Muscle layer of duodenum (tissue), 2 donors: ENCODE results near the gene SEC23A.
"Not testable (repeated sequence)": the region's sequence is repeated elsewhere in the genome, so short reads cannot be mapped to it uniquely, and the experiment has no call there.

Experiments used
- H3K27ac ChIP-seq: one replicate; pipeline ENCODE4 v1.7.0; 2013; ENCODE audit warnings: mild to moderate bottlenecking, low read length
- H3K27me3 ChIP-seq: one replicate; pipeline ENCODE4 v1.7.0; 2013; ENCODE audit warnings: low read depth, mild to moderate bottlenecking, control low read depth, low read length
- H3K36me3 ChIP-seq, 2 donors: one replicate each; pipeline ENCODE4 v1.7.0; 2013; ENCODE audit warnings: low read length in 2 of 2, control low read depth in 1 of 2, mild to moderate bottlenecking in 1 of 2; ENCODE audit not compliant: insufficient read depth in 2 of 2, control insufficient read depth in 1 of 2
- H3K4me1 ChIP-seq, 2 donors: one replicate each; pipeline ENCODE4 v1.7.0; 2013; ENCODE audit warnings: low read length in 2 of 2, mild to moderate bottlenecking in 2 of 2, control low read depth in 1 of 2, moderate library complexity in 1 of 2; ENCODE audit not compliant: insufficient read depth in 2 of 2, control insufficient read depth in 1 of 2
- H3K4me3 ChIP-seq, 2 donors: one replicate each; pipeline ENCODE4 v1.7.0; 2013; ENCODE audit warnings: low read length in 2 of 2, low read depth in 1 of 2, mild to moderate bottlenecking in 1 of 2
- H3K9me3 ChIP-seq, 2 donors: one replicate each; pipeline ENCODE4 v1.7.0; 2013; ENCODE audit warnings: low read length in 2 of 2, control low read depth in 1 of 2, mild to moderate bottlenecking in 1 of 2; ENCODE audit not compliant: control insufficient read depth in 1 of 2
- donor health status: healthy.

The SEC23A gene

DNA sequence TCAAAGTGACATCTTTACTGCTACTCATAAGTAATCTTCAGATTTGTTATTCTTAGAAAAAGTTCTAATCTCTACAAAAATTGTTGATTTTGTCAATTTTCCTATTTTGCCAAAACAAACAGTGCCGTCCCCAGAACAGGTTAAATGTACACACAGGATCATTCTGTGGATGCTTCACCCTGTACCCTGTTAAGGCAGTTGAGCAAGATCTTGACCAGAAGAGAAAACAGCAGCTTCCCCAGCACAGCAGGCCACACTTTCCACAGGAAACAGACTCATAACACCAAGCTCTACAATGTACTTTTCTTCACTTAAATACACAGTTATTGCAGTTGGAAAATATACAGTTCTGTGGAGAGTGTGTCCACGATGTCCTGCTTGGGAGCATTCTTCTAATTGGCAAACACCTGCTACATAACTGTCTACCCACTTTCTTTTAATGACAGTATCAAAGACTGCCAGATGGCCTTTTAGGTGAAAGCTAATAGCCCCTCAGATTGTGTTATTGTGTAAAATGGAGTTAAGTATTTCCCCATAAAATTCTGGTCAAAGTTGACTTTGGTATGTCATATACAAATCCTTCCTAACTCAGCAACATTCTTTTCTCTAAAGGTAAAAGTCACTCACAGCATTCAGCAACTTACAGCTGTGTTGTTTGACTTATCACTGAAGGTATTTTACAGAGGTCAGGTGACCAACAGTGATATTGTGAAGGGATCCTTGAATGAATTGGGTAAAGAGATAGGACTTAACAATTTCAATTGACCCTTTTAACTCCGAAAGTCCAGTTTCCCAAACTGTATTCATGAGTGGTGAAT, 77.0 kb downstream of the SEC23A start:
- Histone ChIP-seq H3K9me3 (no peaks in the 10 kb centered on the region), H3K4me1 (no peaks in the 10 kb centered on the region), H3K4me3 (no peak overlapping the region), H3K27me3 (no peaks in the 10 kb centered on the region), H3K27ac (no peak overlapping the region), H3K36me3 (peaks cover 5 to 14% of the 10 kb centered on the region in 2 donors)

GRCh38 chr14:39025250-39025809, 77.7 kb downstream of the SEC23A start:
- no peak overlapping the region for H3K4me3 ChIP-seq
- H3K4me1 ChIP-seq = no peaks in the 10 kb centered on the region
- H3K27me3 ChIP-seq = no peaks in the 10 kb centered on the region
- H3K36me3 ChIP-seq = peaks cover 5 to 7% of the 10 kb centered on the region in 2 donors
- no peak overlapping the region for H3K27ac ChIP-seq
- H3K9me3 ChIP-seq = no peaks in the 10 kb centered on the region

- no peak overlapping the region for H3K27ac ChIP-seq
These were observed 78.8 kb downstream of the SEC23A start for GRCh38 chr14:39023939-39024871.

GRCh38 chr14:39017096-39018016, 85.7 kb downstream of the SEC23A start:
- H3K36me3 ChIP-seq, H3K27me3 ChIP-seq, H3K4me3 ChIP-seq, H3K4me1 ChIP-seq, H3K27ac ChIP-seq, H3K9me3 ChIP-seq: not testable (repeated sequence)

More at GRCh38 chr14:39023939-39024871, 78.8 kb downstream of the SEC23A start:
- no peaks in the 10 kb centered on the region for H3K4me1 ChIP-seq
- H3K36me3 ChIP-seq = no peaks in the 10 kb centered on the region
- H3K9me3 ChIP-seq = no peaks in the 10 kb centered on the region
- no peak overlapping the region for H3K4me3 ChIP-seq
- H3K27me3 ChIP-seq = no peaks in the 10 kb centered on the region

DNA sequence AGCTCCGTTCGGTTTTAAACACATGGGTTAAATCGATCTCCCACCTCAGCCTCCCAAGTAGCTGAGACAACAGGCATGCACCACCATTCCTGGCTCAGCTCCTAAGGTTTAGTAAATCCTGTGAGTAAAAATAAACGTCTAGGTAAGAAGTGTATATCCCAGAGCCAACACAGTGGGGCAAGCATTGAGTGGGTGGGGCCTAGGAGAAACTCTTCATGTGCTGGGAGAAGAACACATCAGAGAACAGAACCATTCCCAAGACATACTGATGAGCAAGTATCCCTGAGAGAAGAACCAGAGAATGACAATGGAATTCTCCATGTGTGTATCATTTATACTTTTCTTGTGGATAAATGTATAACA, 86.3 kb downstream of the SEC23A start:
- Histone ChIP-seq H3K27me3 (no peaks in the 10 kb centered on the region), H3K9me3 (no peaks in the 10 kb centered on the region), H3K27ac (no peak overlapping the region), H3K4me1 (no peaks in the 10 kb centered on the region), H3K4me3 (no peak overlapping the region), H3K36me3 (no peaks in the 10 kb centered on the region)

DNA sequence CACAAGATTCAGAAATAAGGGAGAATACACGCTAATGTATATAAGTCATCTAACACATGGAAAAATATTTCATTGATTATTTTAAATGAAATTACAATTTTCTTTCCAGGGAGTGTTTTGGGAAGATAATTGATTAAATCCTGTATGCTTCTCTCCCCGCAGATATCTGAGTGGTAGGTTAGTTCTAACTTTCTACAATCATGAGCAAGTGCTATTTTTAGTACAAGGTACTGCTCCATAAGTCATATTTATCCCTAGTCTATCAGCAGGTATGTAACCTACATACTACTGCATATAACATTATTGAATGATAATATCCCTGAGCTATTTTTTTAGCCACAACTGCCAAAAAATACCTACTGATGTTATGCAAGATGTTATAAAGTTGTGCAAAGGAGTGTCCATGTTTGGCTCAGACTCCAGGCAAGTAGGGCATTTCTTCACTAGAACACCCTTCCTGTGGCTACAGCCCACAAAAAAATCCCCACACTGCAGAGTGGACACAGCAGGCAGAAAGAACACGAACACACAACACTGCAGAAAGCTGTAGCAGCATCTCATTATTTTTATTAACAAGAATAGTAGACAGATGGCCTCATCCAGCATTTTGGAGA, 87.0 kb downstream of the SEC23A start:
- H3K27ac ChIP-seq = no peak overlapping the region
- no peaks in the 10 kb centered on the region for H3K4me1 ChIP-seq
- H3K9me3 ChIP-seq = no peaks in the 10 kb centered on the region
- H3K36me3 ChIP-seq = no peaks in the 10 kb centered on the region
- no peak overlapping the region for H3K4me3 ChIP-seq
- H3K27me3 ChIP-seq = no peaks in the 10 kb centered on the region

DNA sequence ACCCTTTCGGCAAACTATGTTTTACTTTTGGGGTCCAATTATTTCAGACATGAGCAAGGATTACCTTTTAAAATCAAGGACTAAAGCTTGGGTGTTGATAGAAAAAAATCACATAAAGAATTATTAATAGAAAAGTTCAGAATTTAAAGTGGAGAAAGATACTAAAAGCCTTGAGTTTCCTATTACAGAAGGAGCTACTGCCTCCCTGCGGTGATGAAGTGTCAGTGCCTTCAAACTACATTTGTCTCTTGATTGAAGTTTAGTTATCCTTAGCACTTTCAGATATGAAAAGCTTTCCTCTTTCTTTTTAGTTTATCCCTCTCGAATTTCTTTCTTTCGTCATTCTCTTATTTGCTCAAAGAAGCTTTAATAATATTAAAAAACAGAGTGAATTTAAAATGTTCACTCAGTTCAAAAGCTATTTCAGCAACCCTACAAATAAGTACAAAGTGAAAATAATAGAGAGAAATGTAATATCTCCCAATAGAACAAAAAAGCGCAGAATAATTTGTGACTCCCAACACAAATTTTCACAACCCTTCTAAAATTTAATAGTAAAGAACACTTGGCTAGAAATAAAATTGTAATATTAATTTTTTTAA, 87.6 kb downstream of the SEC23A start:
- H3K36me3 ChIP-seq = no peaks in the 10 kb centered on the region
- H3K4me1 ChIP-seq = no peaks in the 10 kb centered on the region
- H3K27ac ChIP-seq = no peak overlapping the region
- H3K27me3 ChIP-seq = no peaks in the 10 kb centered on the region
- H3K4me3 ChIP-seq = no peak overlapping the region
- H3K9me3 ChIP-seq = no peaks in the 10 kb centered on the region

GRCh38 chr14:39014460-39014859, 88.6 kb downstream of the SEC23A start:
- Histone ChIP-seq H3K4me1 (no peaks in the 10 kb centered on the region), H3K9me3 (no peaks in the 10 kb centered on the region), H3K27me3 (no peaks in the 10 kb centered on the region), H3K36me3 (no peaks in the 10 kb centered on the region), H3K27ac (no peak overlapping the region), H3K4me3 (no peak overlapping the region)

DNA sequence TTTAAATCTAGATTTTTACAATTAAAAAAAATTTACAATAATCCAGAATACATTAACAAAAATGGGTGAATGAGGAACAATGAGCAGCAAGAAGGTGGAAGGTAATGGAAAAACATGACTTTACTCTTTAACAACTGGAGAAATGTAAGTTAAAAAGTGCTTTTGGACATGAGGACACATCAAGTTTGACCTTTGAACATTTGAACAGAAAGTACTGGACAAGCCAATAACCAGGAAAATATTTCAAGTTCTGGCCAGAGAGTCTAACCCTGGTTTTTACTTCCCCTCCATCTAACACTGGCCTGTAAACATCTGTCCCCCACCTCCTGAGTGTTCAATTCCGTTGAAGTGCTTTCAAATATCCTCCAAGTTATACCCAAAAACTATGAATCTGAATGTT, 94.1 kb downstream of the SEC23A start:
- H3K27ac ChIP-seq, H3K4me1 ChIP-seq, H3K27me3 ChIP-seq, H3K9me3 ChIP-seq, H3K4me3 ChIP-seq, H3K36me3 ChIP-seq: not testable (repeated sequence)

DNA sequence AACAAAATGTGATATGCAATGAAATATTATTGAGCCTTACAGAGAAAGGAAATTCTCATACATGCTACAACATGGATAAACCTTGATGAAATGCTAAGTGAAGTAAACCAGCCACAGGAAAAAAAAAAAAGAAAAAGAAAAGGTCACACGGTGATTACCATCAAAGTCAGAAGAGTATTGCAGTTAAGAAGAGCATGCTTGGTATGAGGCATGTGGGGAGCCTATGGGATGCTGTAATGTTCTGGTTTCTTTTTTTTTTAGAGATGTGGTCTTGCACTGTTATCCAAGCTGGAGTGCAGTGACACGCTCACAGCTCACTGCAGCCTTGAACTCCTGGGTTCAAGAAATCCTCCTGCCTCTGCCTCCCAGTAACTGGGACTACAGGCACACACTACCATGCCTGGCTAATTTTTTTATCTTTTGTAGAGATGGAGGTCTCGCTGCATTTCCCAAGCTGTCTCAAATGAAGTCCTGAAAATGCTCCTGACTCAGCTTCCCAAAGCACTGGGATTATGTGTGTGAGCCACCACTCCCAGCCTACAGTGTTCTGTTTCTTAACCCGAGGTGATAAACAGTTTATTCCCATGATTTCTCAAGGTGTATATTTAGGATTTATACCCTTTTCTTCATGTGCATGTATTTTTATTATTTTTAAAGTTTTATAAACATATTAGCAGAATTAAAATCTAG, 96.2 kb downstream of the SEC23A start:
- Histone ChIP-seq H3K36me3 (no peaks in the 10 kb centered on the region), H3K4me3 (no peak overlapping the region), H3K27me3 (no peaks in the 10 kb centered on the region), H3K4me1 (no peaks in the 10 kb centered on the region), H3K27ac (no peak overlapping the region), H3K9me3 (no peaks in the 10 kb centered on the region)
